HL-60/S4 treated with phorbol 12-myristate 13-acetate at 8.2 ng/mL for 4 days and 3 days (cell line): ENCODE results near the gene GOLGB1.

Experiments
- in situ Hi-C: fragments of 300-500 bp; cut with MboI; formaldehyde crosslinking; loops from 2 replicates; pipeline ENCODE4 v1.15.0; 2022; ENCODE audit warnings: low sequenced_read_pairs

Gene GOLGB1

GRCh38 chr3:121641127-121641526 is 108.4 kb downstream of the GOLGB1 start:
- in situ Hi-C loops = no loop called here

DNA sequence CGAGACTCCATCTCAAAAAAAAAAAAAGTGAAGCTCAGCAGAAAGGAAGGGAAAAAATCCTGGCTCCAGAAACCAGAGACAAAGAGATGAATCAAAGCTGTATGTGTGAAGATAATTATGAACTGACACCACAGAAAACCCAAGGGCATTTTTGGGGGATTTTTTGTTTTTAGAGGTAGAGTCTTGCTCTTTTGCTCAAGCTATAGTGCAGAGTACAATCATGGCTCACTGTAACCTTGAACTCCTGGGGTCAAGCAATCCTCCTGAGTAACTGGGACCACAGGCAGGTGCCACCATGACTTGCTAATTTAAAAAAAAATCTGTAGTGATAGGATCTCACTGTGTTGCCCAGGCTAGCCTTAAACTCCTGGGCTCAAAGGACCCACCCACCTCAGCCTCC is 111.6 kb downstream of the GOLGB1 start:
- in situ Hi-C loops = no loop called here

GRCh38 chr3:121630355-121630754 is 119.2 kb downstream of the GOLGB1 start:
- in situ Hi-C loops = no loop called here

DNA sequence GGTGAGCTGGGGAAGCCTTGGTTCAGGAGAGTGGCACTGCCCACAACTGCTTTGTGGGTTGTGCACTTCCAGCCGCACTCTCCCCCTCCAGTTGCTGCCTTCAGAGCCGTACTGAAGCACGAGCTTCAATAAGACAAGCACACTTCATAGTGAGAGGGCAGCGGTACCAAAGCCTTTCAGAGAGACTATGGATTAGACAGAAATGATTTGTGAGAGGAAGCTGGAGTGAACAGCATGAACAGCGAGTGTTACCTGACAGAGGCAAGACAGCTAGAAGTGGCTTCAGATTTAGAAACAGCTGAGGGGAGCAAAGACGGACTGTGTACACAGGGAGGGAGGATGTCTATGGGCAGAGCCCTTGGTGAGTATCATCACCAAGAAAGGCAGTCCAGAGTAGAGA is 119.9 kb downstream of the GOLGB1 start:
- in situ Hi-C loops = no loop called here

DNA sequence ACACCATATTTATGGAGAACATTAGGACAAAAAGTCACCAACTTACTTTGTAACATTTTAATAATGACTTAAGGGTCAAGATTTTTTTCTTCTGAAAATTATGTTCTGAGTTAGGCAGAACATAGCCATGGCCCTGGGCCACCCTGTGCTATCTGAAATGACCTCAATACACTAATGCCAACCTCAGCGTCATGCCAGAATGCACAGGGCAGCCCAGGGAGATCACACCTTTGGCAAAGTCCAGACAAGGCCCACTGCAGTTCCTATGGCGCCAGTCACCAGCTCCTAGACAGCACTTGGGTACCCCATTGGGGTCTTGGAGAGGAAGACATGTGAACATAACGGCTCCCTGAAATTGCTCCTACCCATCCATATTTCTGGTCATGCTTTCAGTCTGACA is 121.9 kb downstream of the GOLGB1 start:
- in situ Hi-C loops = no loop called here

DNA sequence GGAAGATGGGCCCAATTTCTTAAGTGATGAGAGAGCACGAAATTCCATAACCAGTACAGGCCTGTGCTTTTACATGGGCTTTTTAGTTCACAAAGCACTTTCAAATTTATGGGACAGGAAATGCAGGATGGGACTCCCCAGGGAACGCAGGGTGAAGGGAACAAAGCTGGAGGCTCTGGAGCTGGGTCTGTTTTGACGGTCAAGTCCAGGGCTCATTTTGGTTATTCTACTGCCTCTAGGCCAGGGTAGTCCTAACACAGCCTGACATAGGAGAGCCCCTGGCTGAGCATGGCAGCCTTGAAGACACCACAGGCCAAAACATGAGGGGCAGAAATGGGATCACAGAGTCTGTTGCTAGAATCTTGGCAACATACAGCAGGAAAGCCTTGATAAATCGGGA is 122.3 kb downstream of the GOLGB1 start:
- in situ Hi-C loops = no loop called here

DNA sequence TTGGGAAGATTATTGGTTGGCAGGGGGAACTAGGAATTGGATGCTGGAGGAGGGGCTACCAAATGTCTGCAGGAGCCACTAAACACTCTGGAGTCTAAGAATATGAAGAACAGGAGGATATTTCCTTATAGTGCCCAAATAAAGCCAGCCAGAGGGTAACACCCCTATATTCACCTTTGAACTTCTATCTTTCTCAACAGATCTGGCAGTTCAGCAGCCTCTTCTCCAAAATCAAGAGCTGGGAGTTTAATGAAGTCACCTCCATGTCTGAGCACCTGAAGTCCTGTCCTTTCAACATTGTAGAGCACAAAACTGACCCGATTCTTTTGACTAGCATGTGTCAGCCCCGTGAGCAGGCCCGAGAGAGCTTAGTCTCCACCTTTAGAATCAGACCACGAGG is 123.0 kb downstream of the GOLGB1 start:
- in situ Hi-C loops = no loop called here

- in situ Hi-C loops = no loop called here
Measured at GRCh38 chr3:121624147-121624899, 125.2 kb downstream of the GOLGB1 start.

DNA sequence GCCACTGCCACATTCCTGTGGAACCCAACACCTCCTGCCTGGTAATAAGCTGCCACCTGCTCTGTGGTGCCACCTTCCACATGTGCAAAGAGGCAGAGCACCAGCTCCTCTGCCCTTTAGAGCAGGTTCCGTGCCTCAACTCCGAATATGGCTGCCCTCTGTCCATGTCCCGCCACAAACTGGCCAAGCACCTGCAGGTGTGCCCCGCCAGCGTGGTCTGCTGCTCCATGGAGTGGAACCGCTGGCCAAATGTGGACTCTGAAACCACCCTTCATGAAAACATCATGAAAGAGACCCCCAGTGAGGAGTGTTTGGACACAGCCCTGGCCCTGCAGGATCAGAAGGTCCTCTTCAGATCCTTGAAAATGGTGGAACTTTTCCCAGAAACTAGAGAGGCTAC is 128.1 kb downstream of the GOLGB1 start:
- in situ Hi-C loops = no loop called here

DNA sequence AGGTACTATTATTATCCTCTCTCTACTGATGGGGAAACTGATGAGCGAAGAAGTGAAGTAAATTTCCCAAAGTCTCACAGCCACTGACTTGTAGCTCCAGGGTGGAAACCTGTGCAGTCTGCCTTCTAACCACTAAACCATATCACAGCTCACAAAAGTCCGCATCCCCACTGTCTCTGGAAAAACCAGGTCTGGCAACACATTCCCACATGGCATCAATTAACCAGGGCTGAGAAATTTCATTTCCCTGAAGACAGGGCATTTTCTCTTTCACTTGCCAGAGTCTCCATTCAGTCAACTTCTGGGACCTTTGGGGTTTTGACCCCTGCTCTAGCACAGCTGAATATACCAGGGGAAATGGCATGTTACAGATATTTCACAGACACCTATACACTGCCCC is 129.8 kb downstream of the GOLGB1 start:
- in situ Hi-C loops = no loop called here
